Measurements from ENCODE around the gene NRCAM.

Gene NRCAM

GRCh38 chr7:108247614-108248013 lies 208.6 kb downstream of the NRCAM start (continued):
- no peak for TF ChIP-seq ZBTB7A (tag by site-specific recombination; IDR thresholded peaks at IDR 0.05; ENCODE audit: low read depth)

- H3K4me3 ChIP-seq (ENCODE audit: low read depth, low read length) = no peak overlapping the region
- H3K27ac ChIP-seq (ENCODE audit: extremely low read depth, low read depth, low read length) = no peak overlapping the region
- CTCF ChIA-PET = no interaction called here
- TF ChIP-seq INSM2 (tag by site-specific recombination; IDR thresholded peaks at IDR 0.05) = 0 out of 2 replicates have a peak, but pooled peaks have one; percentile 49
- TF ChIP-seq ZNF341 (tag by site-specific recombination; IDR thresholded peaks at IDR 0.05; ENCODE audit: low read depth) = no peak
- TF ChIP-seq ZNF626 (tag by site-specific recombination; IDR thresholded peaks at IDR 0.05) = no peak
- TF ChIP-seq ZNF600 (tag by site-specific recombination; IDR thresholded peaks at IDR 0.05) = 0 out of 2 replicates have a peak, but pooled peaks have one; percentile 22
- TF ChIP-seq EGR2 (tag by site-specific recombination; IDR thresholded peaks at IDR 0.05; ENCODE audit: low read depth) = peak; percentile 28; the same call in 1 of the 2 replicates
- peak; percentile 30; the same call in 1 of the 2 replicates for TF ChIP-seq ZFHX2 (tag by site-specific recombination; conservative IDR thresholded peaks at IDR 0.05)
- peak; percentile 22; the same call in 1 of the 2 replicates for TF ChIP-seq PRDM1 (tag by site-specific recombination; IDR thresholded peaks at IDR 0.05)
- H3K36me3 ChIP-seq (ENCODE audit: control insufficient read depth in 2 of 2, insufficient read depth in 1 of 2, low read length in 2 of 2) = no peaks in the 10 kb centered on the region
- H3K4me1 ChIP-seq (ENCODE audit: control insufficient read depth, insufficient read depth, low read length) = no peaks in the 10 kb centered on the region
- H3K9me3 ChIP-seq (ENCODE audit: control insufficient read depth, insufficient read depth, low read depth, low read length) = no peaks in the 10 kb centered on the region
- POLR2A ChIA-PET = no interaction called here
Measured at GRCh38 chr7:108246227-108246837, 209.9 kb downstream of the NRCAM start.

- no peak overlapping the region for H3K4me3 ChIP-seq (ENCODE audit: low read depth, low read length)
- TF ChIP-seq HIC1 (tag by site-specific recombination; IDR thresholded peaks at IDR 0.05) (no peak), ZNF26 (tag by site-specific recombination; IDR thresholded peaks at IDR 0.05) (no peak), BCL11B (tag by site-specific recombination; IDR thresholded peaks at IDR 0.05; ENCODE audit: low read depth) (no peak), ZFP3 (tag by site-specific recombination; IDR thresholded peaks at IDR 0.05; ENCODE audit: low read depth) (no peak), ZNF514 (tag by site-specific recombination; IDR thresholded peaks at IDR 0.05) (no peak), ZNF155 (tag by site-specific recombination; IDR thresholded peaks at IDR 0.05) (no peak), ZBTB17 (tag by site-specific recombination; IDR thresholded peaks at IDR 0.05) (no peak), ZNF423 (tag by site-specific recombination; IDR thresholded peaks at IDR 0.05) (no peak), RBAK (tag by site-specific recombination; IDR thresholded peaks at IDR 0.05) (no peak), ZSCAN30 (tag by site-specific recombination; IDR thresholded peaks at IDR 0.05) (no peak), ELK4 (IDR thresholded peaks at IDR 0.05; ENCODE audit: borderline replicate concordance, low read depth, low read length) (no peak), ZNF555 (tag by site-specific recombination; conservative IDR thresholded peaks at IDR 0.05) (no peak)
- CTCF ChIA-PET = no interaction called here
- H3K36me3 ChIP-seq (ENCODE audit: control insufficient read depth in 2 of 2, insufficient read depth in 1 of 2, low read length in 2 of 2) = no peaks in the 10 kb centered on the region
- H3K9me3 ChIP-seq (ENCODE audit: control insufficient read depth, insufficient read depth, low read depth, low read length) = no peaks in the 10 kb centered on the region
- H3K4me1 ChIP-seq (ENCODE audit: control insufficient read depth, insufficient read depth, low read length) = no peaks in the 10 kb centered on the region
- no peak overlapping the region for H3K27ac ChIP-seq (ENCODE audit: extremely low read depth, low read depth, low read length)
- POLR2A ChIA-PET = no interaction called here
Measured at GRCh38 chr7:108245523-108246226, 210.6 kb downstream of the NRCAM start.
